K562 (cell line): ENCODE measurements around the gene NSMCE1. TPM values are rescaled to one million over a fixed set of nuclear protein-coding genes. Genes with fewer than 3 reads are reported as not detected.

Experiments
- ATAC-seq: fragments of 200-7000 bp; cut with Tn5 transposase; 3 replicates; pipeline ENCODE4 v1.9.1; 2020; ENCODE audit warnings: moderate library complexity
- BruUV-seq: library from RNA; stranded (reverse); fragments of 400-500 nt; replicated peaks from 2 replicates; lab custom pipeline; 2021; lab: Mats Ljungman, UMichigan
- CTCF ChIA-PET: fragments of 300-600 bp; formaldehyde crosslinking; extraction: SDS; loops from one replicate; lab custom pipeline; 2021; ENCODE audit warnings: low intra/inter-chr PET ratio; lab: Yijun Ruan, JAX
- POLR2A ChIA-PET: fragments of 300-600, 350-650 bp; sonication (Branson Sonifier 250); formaldehyde crosslinking; extraction: SDS; loops from one replicate; lab custom pipeline; 2021; ENCODE audit warnings: antibody characterized with exemption, inconsistent platforms; lab: Yijun Ruan, JAX
- DNase-seq, 4 experiments: peaks; one replicate each; pipeline versions ENCODE4 v3.0.0 to v3.0.0-alpha.2; 2011 to 2018; ENCODE audit warnings: low spot score in 3 of 4, mixed read lengths in 3 of 4; ENCODE audit errors: extremely low read depth in 1 of 4
- FAIRE-seq: peaks from 2 replicates; lab custom pipeline; 2011; peaks lifted over from hg19 to GRCh38; lab: Jason Lieb, UNC
- H2AFZ ChIP-seq: 2 replicates; pipeline ENCODE4 v1.6.0; 2011; ENCODE audit warnings: low read depth, low read length, control low read depth, inconsistent platforms
- H3K27ac ChIP-seq: fragments of 200-600 bp; 3 replicates; pipeline ENCODE4 v1.8.0; 2011; ENCODE audit warnings: low read depth, mild to moderate bottlenecking, control low read depth, inconsistent platforms, low read length, moderate library complexity, mixed read lengths; ENCODE audit errors: extremely low read depth
- H3K27me3 ChIP-seq, 2 experiments: fragments of 300-600 bp in 1 of 2; 2 replicates in 1 of 2; 3 replicates in 1 of 2; pipeline versions ENCODE4 v1.6.0 to v1.8.0; 2011; ENCODE audit warnings: inconsistent platforms in 2 of 2, low read length in 2 of 2, mild to moderate bottlenecking in 1 of 2, mixed read lengths in 1 of 2, moderate library complexity in 1 of 2; ENCODE audit not compliant: control insufficient read depth in 2 of 2, insufficient read depth in 2 of 2
- H3K36me3 ChIP-seq: fragments of 300-600 bp; 3 replicates; pipeline ENCODE4 v1.8.0; 2011; ENCODE audit warnings: mild to moderate bottlenecking, low read length, inconsistent platforms; ENCODE audit not compliant: control insufficient read depth, insufficient read depth
- H3K4me1 ChIP-seq, 2 experiments: fragments of 200-600 bp in 1 of 2; replicated peaks in 1 of 2; 2 replicates in 1 of 2; 3 replicates in 1 of 2; pipeline versions ENCODE4 v1.5.1 to v1.8.0; 2011; ENCODE audit warnings: inconsistent platforms in 2 of 2, low read length in 2 of 2, mild to moderate bottlenecking in 1 of 2, mixed read lengths in 1 of 2, moderate library complexity in 1 of 2; ENCODE audit not compliant: control insufficient read depth in 2 of 2, insufficient read depth in 2 of 2
- H3K4me2 ChIP-seq: 2 replicates; pipeline ENCODE4 v1.6.1; 2011; ENCODE audit warnings: low read length, control low read depth, inconsistent platforms, mixed read lengths; ENCODE audit not compliant: insufficient read depth
- H3K4me3 ChIP-seq: fragments of 200-600 bp; sonication (generic), shearing (Covaris generic); 2 replicates; pipeline ENCODE4 v1.5.1; 2016; ENCODE audit warnings: control low read depth, inconsistent platforms
- H3K79me2 ChIP-seq: fragments of 200-600 bp; 3 replicates; pipeline ENCODE4 v1.8.0; 2011; ENCODE audit warnings: low read length, inconsistent platforms; ENCODE audit not compliant: control insufficient read depth, insufficient read depth
- H3K9ac ChIP-seq, 2 experiments: 2 replicates each; pipeline versions ENCODE4 v1.6.0 to v1.6.1; 2011; ENCODE audit warnings: low read depth in 2 of 2, low read length in 2 of 2, control low read depth in 1 of 2, inconsistent platforms in 1 of 2, mild to moderate bottlenecking in 1 of 2, mixed read lengths in 1 of 2; ENCODE audit not compliant: insufficient read depth in 1 of 2
- H3K9me1 ChIP-seq: one replicate; pipeline ENCODE4 v1.6.0; 2011; ENCODE audit warnings: inconsistent platforms, mild to moderate bottlenecking, low read length, moderate library complexity; ENCODE audit not compliant: control insufficient read depth, insufficient read depth
- H3K9me3 ChIP-seq: replicated peaks from 2 replicates; pipeline ENCODE4 v1.5.1; 2011; ENCODE audit warnings: low read depth, low read length, inconsistent platforms; ENCODE audit not compliant: control insufficient read depth, insufficient read depth
- H4K20me1 ChIP-seq: replicated peaks from 2 replicates; pipeline ENCODE4 v1.6.1; 2011; ENCODE audit warnings: low read length, inconsistent platforms, mixed read lengths; ENCODE audit not compliant: control insufficient read depth, insufficient read depth
- POLR3A ChIP-seq: IDR thresholded peaks from 2 replicates; pipeline ENCODE4 v1.6.1; 2011; ENCODE audit warnings: borderline replicate concordance, mild to moderate bottlenecking, moderate library complexity; ENCODE audit not compliant: insufficient read length, insufficient read depth; ENCODE audit errors: extremely low read depth
- ZNF143 ChIP-seq: sonication (generic); formaldehyde crosslinking; IDR thresholded peaks from 2 replicates; pipeline ENCODE4 v1.9.0; 2022; ENCODE audit warnings: mild to moderate bottlenecking, missing genetic modification reagents
- ZNF512 ChIP-seq: IDR thresholded peaks from 2 replicates; pipeline ENCODE4 v1.6.1; 2016; ENCODE audit warnings: missing genetic modification characterization, missing compliant biosample characterization
- ZNF584 ChIP-seq: fragments of 200-800 bp; sonication (Bioruptor generic); IDR thresholded peaks from 2 replicates; pipeline ENCODE4 v1.6.1; 2016; ENCODE audit warnings: low read depth, mild to moderate bottlenecking, missing genetic modification characterization, missing compliant biosample characterization
- ZNF668 ChIP-seq: fragments of 250-450 bp; sonication (Bioruptor Pico); IDR thresholded peaks from 2 replicates; pipeline ENCODE4 v1.8.0; 2022; ENCODE audit warnings: mild to moderate bottlenecking, inconsistent platforms
- WGBS: fragments of 100-300 bp; shearing (Covaris generic); methylation state at CpG from one replicate; pipeline ENCODE4 v1.1.6; 2016; ENCODE audit warnings: low coverage, mixed read lengths; ENCODE audit not compliant: insufficient coverage; ENCODE audit errors: missing lambda C conversion rate; 5-methylcytosine and 5-hydroxymethylcytosine counted together
- in situ Hi-C: fragments of 300-500 bp; cut with MboI; formaldehyde crosslinking; loops from 4 replicates; pipeline ENCODE4 v1.15.0; 2018; ENCODE audit warnings: inconsistent platforms, mixed read lengths
- intact Hi-C: fragments of 100-400 bp; cut with micrococcal nuclease; formaldehyde crosslinking; loops from 2 replicates; pipeline ENCODE4 v1.14.2; 2022
- polyA plus RNA-seq, 8 experiments: library from polyadenylated mRNA; depleted of rRNA in 4 of 8; stranded (reverse) in 5 of 8; unstranded in 3 of 8; fragments of >200 nt; fragmentation: Nextera tagmentation in 2 of 8; fragmentation: Illumina TruSeq in 1 of 8; extraction: Ambion mirVana in 2 of 8; extraction: Trizol in 1 of 8; gene quantifications; 2 replicates each; pipeline versions ENCODE4 v1.2.1 to v1.2.3, GENCODE V29; 2011 to 2014; ENCODE audit warnings: inconsistent platforms in 1 of 8, missing spikeins in 1 of 8
- total RNA-seq, 7 experiments: library from RNA; depleted of rRNA in 6 of 7; stranded (reverse); fragments of >200 nt in 6 of 7; fragmentation: Illumina TruSeq in 2 of 7; extraction: Trizol in 2 of 7; gene quantifications; 2 replicates each; pipeline versions ENCODE4 v1.2.1 to v1.2.3, GENCODE V29; 2011 to 2021; ENCODE audit warnings: low replicate concordance in 1 of 7

Gene NSMCE1
- total and polyA plus RNA-seq, 9 of the 15 experiments (the other 6 are each of a cell fraction or from before 2014, with no cell fraction given): 52.1 to 163 (median 61.5) TPM

- no peak for TF ChIP-seq ZNF512 (tag)
Observed at GRCh38 chr16:27209591-27209990, 59.0 kb downstream of the NSMCE1 start (continued).

- in situ Hi-C loops (no loop called here), intact Hi-C loops (no loop called here)
- H3K4me1 ChIP-seq: peaks cover 10 to 17% of the 10 kb centered on the region in 2 experiments
- POLR2A ChIA-PET: interaction anchor here (0.6 to 1.7 kb wide), 2 partner anchors 10 to 95 kb away, joined by 3 to 4 read pairs; no protein-coding TSS in a partner anchor
- no peak overlapping the region for H3K9ac ChIP-seq
- no TSS peak for BruUV-seq
- H3K9me3 ChIP-seq: no peaks in the 10 kb centered on the region
- no peak overlapping the region for H3K27ac ChIP-seq
- WGBS: 85% methylated on average over 3 of the region's 3 CpGs
- DNase-seq (no peak), ATAC-seq (no peak), FAIRE-seq (no peak)
- no peaks in the 10 kb centered on the region for H4K20me1 ChIP-seq
- no peaks in the 10 kb centered on the region for H3K9me1 ChIP-seq
- H3K4me3 ChIP-seq: no peak overlapping the region
- H3K27me3 ChIP-seq: no peaks in the 10 kb centered on the region
- peaks cover 16% of the 10 kb centered on the region; the same call in 1 of the 3 replicates for H3K36me3 ChIP-seq
- H2AFZ ChIP-seq: no peak overlapping the region
- TF ChIP-seq ZNF584 (no peak), ZNF143 (CRISPR knock-in tag) (no peak), POLR3A (no peak), ZNF668 (CRISPR knock-in tag) (no peak)
- H3K79me2 ChIP-seq: peaks cover 20% of the 10 kb centered on the region
- no peak overlapping the region for H3K4me2 ChIP-seq
- CTCF ChIA-PET: no interaction called here
Observed at GRCh38 chr16:27208796-27209195, 59.8 kb downstream of the NSMCE1 start.
